GM12801 (cell line): ENCODE measurements around the gene TMEM131L.

ENCODE experiments used
- TF ChIP-seq, protein P1 (sequence below): IDR thresholded peaks from one replicate; pipeline ENCODE4 v1.5.1; 2011; ENCODE audit warnings: control low read depth; ENCODE audit not compliant: insufficient read length; ENCODE audit errors: extremely low read depth

The TMEM131L gene

DNA sequence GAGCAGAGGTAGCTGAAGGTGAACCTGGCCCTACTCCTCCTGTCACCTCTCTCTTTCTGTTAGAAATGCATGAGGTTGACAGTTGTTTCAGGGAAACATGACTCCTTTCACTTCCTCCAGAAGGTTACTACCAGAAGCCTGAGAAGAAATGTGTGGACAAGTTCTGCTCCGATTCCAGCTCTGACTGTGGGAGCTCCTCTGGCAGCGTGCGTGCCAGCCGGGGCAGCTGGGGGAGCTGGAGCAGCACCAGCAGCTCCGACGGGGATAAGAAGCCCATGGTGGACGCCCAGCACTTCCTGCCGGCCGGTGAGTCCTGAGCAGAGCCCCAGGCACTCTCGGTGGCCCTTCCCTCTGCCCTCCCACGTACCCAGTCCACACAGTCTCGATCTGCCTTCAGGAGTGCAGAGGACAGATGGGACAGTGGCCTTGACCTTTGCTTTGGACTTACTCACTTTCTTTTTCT, 156.6 kb downstream of the TMEM131L start:
- TF ChIP-seq, protein P1, sequence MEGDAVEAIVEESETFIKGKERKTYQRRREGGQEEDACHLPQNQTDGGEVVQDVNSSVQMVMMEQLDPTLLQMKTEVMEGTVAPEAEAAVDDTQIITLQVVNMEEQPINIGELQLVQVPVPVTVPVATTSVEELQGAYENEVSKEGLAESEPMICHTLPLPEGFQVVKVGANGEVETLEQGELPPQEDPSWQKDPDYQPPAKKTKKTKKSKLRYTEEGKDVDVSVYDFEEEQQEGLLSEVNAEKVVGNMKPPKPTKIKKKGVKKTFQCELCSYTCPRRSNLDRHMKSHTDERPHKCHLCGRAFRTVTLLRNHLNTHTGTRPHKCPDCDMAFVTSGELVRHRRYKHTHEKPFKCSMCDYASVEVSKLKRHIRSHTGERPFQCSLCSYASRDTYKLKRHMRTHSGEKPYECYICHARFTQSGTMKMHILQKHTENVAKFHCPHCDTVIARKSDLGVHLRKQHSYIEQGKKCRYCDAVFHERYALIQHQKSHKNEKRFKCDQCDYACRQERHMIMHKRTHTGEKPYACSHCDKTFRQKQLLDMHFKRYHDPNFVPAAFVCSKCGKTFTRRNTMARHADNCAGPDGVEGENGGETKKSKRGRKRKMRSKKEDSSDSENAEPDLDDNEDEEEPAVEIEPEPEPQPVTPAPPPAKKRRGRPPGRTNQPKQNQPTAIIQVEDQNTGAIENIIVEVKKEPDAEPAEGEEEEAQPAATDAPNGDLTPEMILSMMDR = no peak

DNA sequence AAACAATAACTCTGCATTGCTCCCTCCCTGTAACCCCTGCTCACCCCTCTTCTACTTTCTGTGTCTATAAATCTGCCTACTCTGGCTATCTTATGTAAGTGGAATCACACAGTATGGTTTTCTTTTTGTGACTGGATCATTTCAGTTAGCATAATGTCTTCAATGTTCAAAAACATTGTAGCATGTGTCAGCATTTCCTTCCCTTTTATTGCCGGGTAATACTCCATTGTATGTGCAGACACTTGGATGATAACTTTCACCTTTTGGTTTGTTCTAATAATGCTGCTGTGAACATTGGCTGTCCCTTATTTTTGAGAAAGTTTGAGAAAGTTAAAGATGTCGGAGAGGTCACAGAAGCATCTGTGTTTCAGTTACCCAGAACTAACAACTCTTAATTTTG, 157.3 kb downstream of the TMEM131L start:
- TF ChIP-seq, protein P1 = no peak

DNA sequence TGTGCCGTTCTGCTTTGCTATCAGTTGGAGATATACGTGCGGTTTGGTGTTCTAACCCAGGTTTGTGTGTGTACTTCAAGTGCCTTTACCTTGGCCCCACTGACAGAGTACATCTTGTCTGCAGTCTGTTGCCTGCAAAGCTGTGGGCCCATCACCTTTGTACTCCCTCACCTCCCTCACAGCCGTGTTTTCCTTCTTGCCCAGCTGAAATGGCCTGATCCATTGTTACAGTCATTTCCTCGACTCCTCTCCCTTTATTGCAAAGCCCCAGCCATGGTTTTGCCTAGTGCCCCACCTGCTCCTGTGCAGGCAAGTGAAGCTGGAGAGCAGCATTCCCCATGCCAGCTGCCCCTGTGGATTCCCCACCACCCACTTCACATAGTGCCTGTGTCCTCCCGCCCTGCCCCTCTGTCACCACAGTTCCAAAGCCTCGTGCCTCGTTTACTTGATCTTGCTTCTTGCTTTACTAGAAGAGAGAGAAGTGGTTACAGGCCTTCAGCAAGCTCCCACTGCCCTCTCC, 162.7 kb downstream of the TMEM131L start:
- TF ChIP-seq, protein P1 = no peak

DNA sequence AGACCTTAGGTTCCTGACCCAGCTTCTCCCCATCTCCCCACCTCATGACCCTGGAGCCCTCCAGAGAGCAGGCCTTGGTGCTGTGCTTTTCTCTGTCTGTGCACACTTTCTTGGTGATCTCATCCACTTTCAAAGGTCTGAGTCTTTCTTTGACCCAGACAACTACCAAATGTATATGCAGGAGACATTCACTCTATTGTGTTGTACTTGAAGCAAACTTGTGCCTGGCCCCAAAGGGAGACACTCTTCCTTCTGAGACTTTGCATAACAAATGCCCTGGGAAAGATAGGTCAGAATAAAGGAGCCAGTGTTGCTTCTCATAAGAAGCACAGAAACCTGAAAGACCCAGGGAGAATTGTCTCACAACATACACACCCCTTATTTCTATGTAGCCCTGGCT, 163.6 kb downstream of the TMEM131L start:
- TF ChIP-seq, protein P1 = no peak

DNA sequence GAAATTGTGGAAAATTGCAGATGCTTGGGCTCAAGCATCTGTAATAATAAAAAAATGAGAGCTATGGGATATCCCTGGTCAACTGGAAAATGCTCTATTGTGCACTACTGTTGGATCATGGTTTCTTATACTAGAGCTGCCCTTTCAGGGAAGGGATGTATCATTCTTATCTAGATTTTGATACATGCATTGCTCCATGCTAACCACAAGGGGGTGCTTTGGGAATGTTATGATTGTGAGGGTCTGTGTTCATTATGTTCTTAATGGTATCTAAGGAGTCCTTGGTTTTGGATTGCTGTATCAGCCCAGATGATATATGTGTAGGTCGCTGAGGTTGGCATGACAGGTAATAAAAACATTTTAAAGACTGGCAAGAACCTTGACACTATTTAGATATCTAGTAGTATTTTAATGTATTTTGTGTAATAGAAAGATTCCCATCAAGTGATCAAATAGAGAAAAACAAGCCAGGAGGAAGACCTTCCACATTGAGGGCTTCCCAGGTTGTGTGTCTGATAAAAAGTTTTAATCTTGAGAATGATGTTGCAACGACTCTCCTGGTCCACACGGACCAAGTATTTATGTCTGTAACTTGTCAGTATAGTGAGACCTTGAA, 168.7 kb downstream of the TMEM131L start:
- TF ChIP-seq, protein P1 = no peak

DNA sequence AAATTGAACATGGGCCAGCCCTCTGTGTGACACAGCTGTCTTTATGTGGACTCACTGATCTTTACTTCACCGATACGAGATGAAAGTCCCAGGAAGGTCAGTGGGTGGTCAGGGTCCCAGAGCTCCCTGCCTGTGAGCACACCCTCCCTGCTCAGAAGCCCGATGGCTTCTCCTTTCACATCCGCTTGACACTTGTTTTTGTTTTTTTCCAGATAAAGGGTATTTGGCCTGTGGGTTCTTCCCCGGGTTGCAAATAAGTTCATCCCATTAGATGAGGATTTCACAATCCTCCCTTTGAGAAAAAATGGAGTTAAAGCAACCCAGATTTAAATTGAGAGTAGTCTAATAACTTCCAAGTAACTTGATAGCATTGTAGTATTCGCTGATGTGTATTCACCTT, 169.7 kb downstream of the TMEM131L start:
- TF ChIP-seq, protein P1 = no peak

DNA sequence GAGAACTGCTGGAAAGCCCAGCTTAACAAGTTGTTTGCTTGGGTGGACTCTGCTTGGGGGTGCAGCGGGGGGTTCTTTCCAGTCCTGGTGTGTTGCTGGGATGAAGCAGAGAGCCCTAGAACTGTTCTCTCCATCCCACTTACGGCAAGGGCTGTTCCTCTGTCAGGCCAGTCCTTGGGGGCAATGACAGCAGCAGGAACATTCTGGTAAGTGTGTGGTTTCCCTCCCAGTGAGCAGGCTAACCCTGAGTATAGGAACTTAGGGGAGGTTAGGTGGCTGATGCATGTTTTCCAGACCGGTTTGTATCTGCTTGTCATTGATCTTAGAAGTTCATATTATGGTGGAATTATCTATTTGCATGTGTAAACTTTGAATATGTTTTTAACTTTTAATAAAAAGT, 171.0 kb downstream of the TMEM131L start:
- TF ChIP-seq, protein P1 = no peak
